C4-2B (cell line): ENCODE measurements around the gene SFXN3.

Experiments used
- ZFX ChIP-seq: fragments of 450-650 bp; IDR thresholded peaks from 2 replicates; pipeline ENCODE4 v1.6.1; 2017
- TF ChIP-seq, protein P1 (sequence below): fragments of 450-650 bp; conservative IDR thresholded peaks from 2 replicates; pipeline ENCODE4 v1.5.1; 2017; ENCODE audit warnings: mild to moderate bottlenecking

GRCh38 chr10:101042118-101042517 lies 11.1 kb downstream of the SFXN3 start:
- TF ChIP-seq, protein P1, sequence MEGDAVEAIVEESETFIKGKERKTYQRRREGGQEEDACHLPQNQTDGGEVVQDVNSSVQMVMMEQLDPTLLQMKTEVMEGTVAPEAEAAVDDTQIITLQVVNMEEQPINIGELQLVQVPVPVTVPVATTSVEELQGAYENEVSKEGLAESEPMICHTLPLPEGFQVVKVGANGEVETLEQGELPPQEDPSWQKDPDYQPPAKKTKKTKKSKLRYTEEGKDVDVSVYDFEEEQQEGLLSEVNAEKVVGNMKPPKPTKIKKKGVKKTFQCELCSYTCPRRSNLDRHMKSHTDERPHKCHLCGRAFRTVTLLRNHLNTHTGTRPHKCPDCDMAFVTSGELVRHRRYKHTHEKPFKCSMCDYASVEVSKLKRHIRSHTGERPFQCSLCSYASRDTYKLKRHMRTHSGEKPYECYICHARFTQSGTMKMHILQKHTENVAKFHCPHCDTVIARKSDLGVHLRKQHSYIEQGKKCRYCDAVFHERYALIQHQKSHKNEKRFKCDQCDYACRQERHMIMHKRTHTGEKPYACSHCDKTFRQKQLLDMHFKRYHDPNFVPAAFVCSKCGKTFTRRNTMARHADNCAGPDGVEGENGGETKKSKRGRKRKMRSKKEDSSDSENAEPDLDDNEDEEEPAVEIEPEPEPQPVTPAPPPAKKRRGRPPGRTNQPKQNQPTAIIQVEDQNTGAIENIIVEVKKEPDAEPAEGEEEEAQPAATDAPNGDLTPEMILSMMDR = no peak
- no peak for TF ChIP-seq ZFX
